Measurements from ENCODE around the gene RAD9A.
A peak's percentile ranks its signal among the peaks of the same experiment; 100 is the strongest.

Gene RAD9A

GRCh38 chr11:67415501-67416304 is 23.9 kb downstream of the RAD9A start, which contains the start of gene CARNS1:
TSS of gene CARNS1 (plus strand) at chr11:67415678. CDS start at chr11:67416200, 522 bp downstream.
- in situ Hi-C loops (cut with HindIII; ENCODE audit: low sequenced_read_pairs), result no loop called here
- TF ChIP-seq CTCF (IDR thresholded peaks at IDR 0.05; ENCODE audit: low read depth, low read length), result no peak
- H3K4me3 ChIP-seq (ENCODE audit: low read depth, low read length), result no peak within 1 kb of the TSS
- DNase-seq (ENCODE audit: low read depth, low spot score), result no peak

DNA sequence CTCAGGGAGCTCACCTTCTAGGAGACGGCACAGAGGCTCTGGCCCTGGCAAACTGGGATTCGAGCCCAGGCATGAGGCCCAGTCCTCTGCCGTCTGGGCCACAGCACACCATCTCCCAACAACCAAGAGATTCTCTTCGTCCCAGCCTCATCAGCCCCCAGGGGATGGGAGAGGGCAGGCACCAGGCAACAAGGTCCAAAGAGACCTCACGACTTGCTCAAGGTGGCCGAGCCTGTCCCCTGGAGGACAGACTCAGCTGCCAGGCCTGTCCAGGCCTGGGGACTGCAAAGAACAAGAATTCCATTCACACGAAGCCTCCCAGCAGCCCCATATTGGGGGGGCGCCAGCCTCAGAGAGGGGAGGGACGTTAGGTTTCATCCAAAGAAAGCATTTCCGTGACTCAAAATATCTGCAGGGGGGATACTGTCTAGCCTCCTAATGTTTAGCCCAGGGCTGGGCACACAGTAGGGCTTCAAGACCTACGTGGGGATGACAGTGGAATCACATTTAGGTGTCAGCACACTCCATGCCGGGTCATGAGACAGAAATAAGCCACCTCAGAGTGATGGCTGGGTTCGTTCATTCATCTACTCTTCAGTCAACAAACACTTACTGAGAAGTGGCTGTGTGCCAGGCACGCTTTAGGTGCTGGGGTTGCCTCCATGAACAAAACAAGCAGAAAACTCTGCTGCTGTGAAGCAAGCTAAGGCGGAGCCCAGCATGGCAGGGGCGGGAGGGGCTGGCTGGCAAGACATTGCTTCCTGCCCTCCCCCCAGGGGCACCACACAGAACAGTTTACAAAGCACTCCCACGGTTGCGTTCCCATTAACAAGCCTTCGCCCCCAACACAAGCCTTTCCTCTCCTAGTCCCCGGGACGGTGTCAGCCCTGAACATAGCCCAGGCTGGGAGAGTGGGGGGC is 24.9 kb downstream of the RAD9A start:
- TF ChIP-seq CTCF (IDR thresholded peaks at IDR 0.05; ENCODE audit: low read depth, low read length), result no peak
- DNase-seq (ENCODE audit: low read depth, low spot score), result peak; percentile 13
- in situ Hi-C loops (cut with HindIII; ENCODE audit: low sequenced_read_pairs), result no loop called here
- H3K4me3 ChIP-seq (ENCODE audit: low read depth, low read length), result no peak overlapping the region

GRCh38 chr11:67417425-67417824 is 25.6 kb downstream of the RAD9A start:
- no peak for TF ChIP-seq CTCF (IDR thresholded peaks at IDR 0.05; ENCODE audit: low read depth, low read length)
- in situ Hi-C loops (cut with HindIII; ENCODE audit: low sequenced_read_pairs), result no loop called here
- no peak for DNase-seq (ENCODE audit: low read depth, low spot score)
- no peak overlapping the region for H3K4me3 ChIP-seq (ENCODE audit: low read depth, low read length)

- TF ChIP-seq CTCF (IDR thresholded peaks at IDR 0.05; ENCODE audit: low read depth, low read length), result no peak
- no peak overlapping the region for H3K4me3 ChIP-seq (ENCODE audit: low read depth, low read length)
- no peak for DNase-seq (ENCODE audit: low read depth, low spot score)
- in situ Hi-C loops (cut with HindIII; ENCODE audit: low sequenced_read_pairs), result no loop called here
Observed at GRCh38 chr11:67418476-67419281, 26.9 kb downstream of the RAD9A start.

GRCh38 chr11:67419325-67420049 is 27.7 kb downstream of the RAD9A start:
- DNase-seq (ENCODE audit: low read depth, low spot score), result no peak

More at GRCh38 chr11:67419325-67420049, 27.7 kb downstream of the RAD9A start:
- in situ Hi-C loops (cut with HindIII; ENCODE audit: low sequenced_read_pairs), result no loop called here
- no peak overlapping the region for H3K4me3 ChIP-seq (ENCODE audit: low read depth, low read length)
- no peak for TF ChIP-seq CTCF (IDR thresholded peaks at IDR 0.05; ENCODE audit: low read depth, low read length)

All from astrocyte of the spinal cord (primary cell).